ENCODE measurements around the gene CABLES2.

CABLES2 gene

GRCh38 chr20:62365814-62366369 is 41.2 kb downstream of the CABLES2 start:
- no peak for TF ChIP-seq GATA3 (IDR thresholded peaks at IDR 0.05; ENCODE audit: low read depth, low read length)
- TF ChIP-seq GATA2 (IDR thresholded peaks at IDR 0.05; ENCODE audit: low read depth, low read length), result no peak

GRCh38 chr20:62364911-62365736 is 42.0 kb downstream of the CABLES2 start:
- TF ChIP-seq GATA3 (IDR thresholded peaks at IDR 0.05; ENCODE audit: low read depth, low read length), result no peak
- no peak for TF ChIP-seq GATA2 (IDR thresholded peaks at IDR 0.05; ENCODE audit: low read depth, low read length)

GRCh38 chr20:62363920-62364851 is 42.9 kb downstream of the CABLES2 start:
- TF ChIP-seq GATA2 (IDR thresholded peaks at IDR 0.05; ENCODE audit: low read depth, low read length), result no peak
- no peak for TF ChIP-seq GATA3 (IDR thresholded peaks at IDR 0.05; ENCODE audit: low read depth, low read length)

GRCh38 chr20:62362991-62363919 is 43.8 kb downstream of the CABLES2 start:
- TF ChIP-seq GATA2 (IDR thresholded peaks at IDR 0.05; ENCODE audit: low read depth, low read length), result no peak
- no peak for TF ChIP-seq GATA3 (IDR thresholded peaks at IDR 0.05; ENCODE audit: low read depth, low read length)

GRCh38 chr20:62362590-62362940 is 44.5 kb downstream of the CABLES2 start:
- TF ChIP-seq GATA2 (IDR thresholded peaks at IDR 0.05; ENCODE audit: low read depth, low read length) (no peak), GATA3 (IDR thresholded peaks at IDR 0.05; ENCODE audit: low read depth, low read length) (no peak)

GRCh38 chr20:62361799-62362589 is 45.1 kb downstream of the CABLES2 start:
- TF ChIP-seq GATA2 (IDR thresholded peaks at IDR 0.05; ENCODE audit: low read depth, low read length), result no peak
- no peak for TF ChIP-seq GATA3 (IDR thresholded peaks at IDR 0.05; ENCODE audit: low read depth, low read length)

GRCh38 chr20:62360854-62361798 is 46.0 kb downstream of the CABLES2 start:
- TF ChIP-seq GATA3 (IDR thresholded peaks at IDR 0.05; ENCODE audit: low read depth, low read length) (no peak), GATA2 (IDR thresholded peaks at IDR 0.05; ENCODE audit: low read depth, low read length) (no peak)

GRCh38 chr20:62359491-62360121 is 47.5 kb downstream of the CABLES2 start:
- TF ChIP-seq GATA3 (IDR thresholded peaks at IDR 0.05; ENCODE audit: low read depth, low read length), result no peak
- no peak for TF ChIP-seq GATA2 (IDR thresholded peaks at IDR 0.05; ENCODE audit: low read depth, low read length)

GRCh38 chr20:62359043-62359490 is 48.0 kb downstream of the CABLES2 start:
- no peak for TF ChIP-seq GATA3 (IDR thresholded peaks at IDR 0.05; ENCODE audit: low read depth, low read length)
- no peak for TF ChIP-seq GATA2 (IDR thresholded peaks at IDR 0.05; ENCODE audit: low read depth, low read length)

GRCh38 chr20:62358171-62359042 is 48.7 kb downstream of the CABLES2 start:
- no peak for TF ChIP-seq GATA2 (IDR thresholded peaks at IDR 0.05; ENCODE audit: low read depth, low read length)
- TF ChIP-seq GATA3 (IDR thresholded peaks at IDR 0.05; ENCODE audit: low read depth, low read length), result no peak

All from SH-SY5Y (cell line).